COLO829 (cell line): ENCODE measurements around the gene DMGDH.
"Not testable (repeated sequence)": the region's sequence is repeated elsewhere in the genome, so short reads cannot be mapped to it uniquely, and the experiment has no call there.

ENCODE experiments used
- DNase-seq: peaks from one replicate; pipeline ENCODE4 v3.0.0; 2012; ENCODE audit warnings: low spot score

Gene DMGDH

GRCh38 chr5:79011219-79011836 is 58.1 kb downstream of the DMGDH start:
- no peak for DNase-seq

GRCh38 chr5:79008362-79008761 is 61.1 kb downstream of the DMGDH start:
- no peak for DNase-seq

GRCh38 chr5:79007872-79008271 is 61.6 kb downstream of the DMGDH start:
- no peak for DNase-seq

GRCh38 chr5:79005936-79006631 is 63.4 kb downstream of the DMGDH start:
- no peak for DNase-seq

- no peak for DNase-seq
Measured at GRCh38 chr5:79005151-79005550, 64.3 kb downstream of the DMGDH start.

- no peak for DNase-seq
Measured at GRCh38 chr5:79002374-79002773, 67.1 kb downstream of the DMGDH start.

- DNase-seq = no peak
Measured at GRCh38 chr5:79001471-79001870, 68.0 kb downstream of the DMGDH start.

GRCh38 chr5:78997090-78997489 is 72.4 kb downstream of the DMGDH start:
- DNase-seq = no peak

- DNase-seq = no peak
Measured at GRCh38 chr5:78995521-78996007, 73.9 kb downstream of the DMGDH start.

GRCh38 chr5:78993165-78993564 is 76.3 kb downstream of the DMGDH start:
- no peak for DNase-seq

GRCh38 chr5:78992146-78992545 is 77.3 kb downstream of the DMGDH start:
- no peak for DNase-seq

- DNase-seq = no peak
Measured at GRCh38 chr5:78989080-78989479, 80.4 kb downstream of the DMGDH start.

- DNase-seq = peak; percentile 8
Measured at GRCh38 chr5:78985725-78986223, 83.7 kb downstream of the DMGDH start.

- DNase-seq = no peak
Measured at GRCh38 chr5:78985116-78985724, 84.3 kb downstream of the DMGDH start, which contains the start of gene ARSB. ARSB (minus strand) TSS chr5:78985310; CDS start chr5:78985248, 62 bp downstream.

- DNase-seq = peak; percentile 69
Measured at GRCh38 chr5:78984439-78985115, 84.9 kb downstream of the DMGDH start.

- no peak for DNase-seq
Measured at GRCh38 chr5:78983601-78984438, 85.7 kb downstream of the DMGDH start.

GRCh38 chr5:78983194-78983593 is 86.3 kb downstream of the DMGDH start:
- not testable (repeated sequence) for DNase-seq

- DNase-seq = no peak
Measured at GRCh38 chr5:78979909-78980308, 89.6 kb downstream of the DMGDH start.

GRCh38 chr5:78979117-78979742 is 90.2 kb downstream of the DMGDH start:
- DNase-seq = no peak

GRCh38 chr5:78975035-78975434 is 94.4 kb downstream of the DMGDH start:
- DNase-seq = no peak

GRCh38 chr5:78974601-78975000 is 94.9 kb downstream of the DMGDH start:
- DNase-seq = no peak
